ENCODE results near the gene ABCA2. TPM values are rescaled to one million over a fixed set of nuclear protein-coding genes. Genes with fewer than 3 reads are reported as not detected.
A peak's percentile ranks its signal among the peaks of the same experiment; 100 is the strongest.
"Not testable (repeated sequence)": the region's sequence is repeated elsewhere in the genome, so short reads cannot be mapped to it uniquely, and the experiment has no call there.

Gene ABCA2
- polyA plus RNA-seq, 6 donors from 2014 or later = 0.63 to 3.9 (median 1.3) TPM; not detected in 1

DNA sequence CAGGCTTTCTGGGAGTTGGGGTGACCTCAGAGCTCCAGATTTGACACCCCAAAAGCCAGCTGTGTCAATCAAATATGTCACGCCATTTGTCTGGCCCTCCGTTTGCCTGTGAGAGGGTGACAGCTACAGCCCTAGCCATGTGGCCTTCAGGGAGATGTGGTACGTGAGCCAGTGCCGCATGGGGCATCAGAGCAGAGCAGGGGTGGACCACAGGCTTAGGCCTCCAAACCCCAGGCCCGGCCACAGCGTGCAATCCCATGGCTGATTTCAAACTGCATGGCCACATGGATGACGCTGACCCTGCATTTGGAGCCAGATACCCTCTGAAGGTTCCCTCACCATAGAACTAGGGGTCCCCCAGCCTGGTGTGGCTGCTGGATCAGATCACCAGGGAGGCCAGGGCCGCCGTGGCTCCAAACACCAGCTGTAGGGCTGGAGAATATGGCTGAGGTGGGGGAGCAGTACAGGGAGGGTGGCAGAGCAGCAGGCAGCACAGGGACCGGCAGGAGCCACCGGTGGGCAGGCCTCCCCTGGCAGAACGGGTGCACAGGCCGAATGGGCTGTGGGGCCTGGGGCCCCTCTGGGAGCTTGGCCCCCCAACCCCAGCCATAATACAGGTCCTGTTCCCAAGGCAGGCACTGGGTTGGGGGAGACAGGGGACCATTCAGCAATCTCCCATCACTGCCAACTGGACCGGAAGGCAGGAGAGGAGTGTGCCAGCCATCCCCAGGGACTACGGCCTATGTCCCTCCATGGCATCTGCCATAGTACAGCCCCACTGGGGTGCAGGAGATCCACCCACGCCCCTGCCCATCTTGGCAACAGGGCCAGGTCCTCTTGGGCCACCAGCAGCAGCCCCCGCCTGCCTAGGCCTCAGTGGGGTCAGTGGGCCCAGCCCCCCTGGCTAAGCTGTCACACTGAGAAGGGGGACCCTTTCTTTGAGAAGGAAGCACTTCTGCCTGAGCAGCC is 40.8 kb upstream of the ABCA2 start:
- Mint-ChIP-seq H3K36me3 (no peaks in the 10 kb centered on the region), H3K4me1 (peaks cover 17 to 24% (median 20%) of the 10 kb centered on the region in 3 donors), H3K27me3 (peaks cover 0 to 10% (median 0%) of the 10 kb centered on the region in 3 donors), H3K27ac (peak overlapping the region in 1 of 6 donors; percentile 20), H3K9me3 (no peaks in the 10 kb centered on the region), H3K4me3 (peak overlapping the region in 6 of 8 donors; percentile 12 to 66 (median 36))
- no peak for ATAC-seq (ENCODE audit: low read depth in 2 of 2)
- DNase-seq = no peak

DNA sequence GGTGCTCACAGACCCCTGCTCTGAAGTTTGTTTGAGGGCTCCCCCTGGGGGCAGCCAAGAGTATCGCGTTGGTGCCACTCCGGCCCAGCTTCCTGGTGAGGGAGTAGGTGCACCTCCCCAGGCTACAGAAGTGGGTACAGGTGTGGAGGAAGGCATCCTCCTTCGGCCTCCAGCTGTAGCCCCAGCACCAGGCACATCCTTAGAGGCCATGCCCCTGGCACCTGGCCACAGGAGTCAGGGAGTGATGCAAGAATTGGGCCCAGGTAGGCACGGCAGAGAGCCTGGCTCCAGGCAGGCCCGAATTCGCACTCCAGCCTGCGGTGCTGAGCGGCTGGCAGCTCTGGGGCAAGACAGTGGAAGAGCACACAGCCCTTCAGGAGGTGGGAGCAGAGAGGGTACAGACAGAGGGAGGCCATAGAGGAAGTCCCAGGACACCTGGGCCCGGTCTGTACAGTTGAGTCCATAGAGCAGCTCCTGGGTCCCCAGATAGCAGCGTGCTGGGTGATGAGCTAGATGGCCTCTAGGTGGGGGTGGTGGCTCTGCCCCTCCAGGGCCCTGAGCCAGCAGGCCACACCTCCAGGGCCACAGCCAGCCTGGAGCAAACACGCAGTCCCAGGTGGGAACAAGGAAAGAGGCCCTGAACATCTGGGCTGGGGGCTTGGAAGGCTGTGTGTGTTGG is 40.0 kb upstream of the ABCA2 start:
- Mint-ChIP-seq H3K36me3 (no peaks in the 10 kb centered on the region), H3K9me3 (no peaks in the 10 kb centered on the region), H3K27ac (peak overlapping the region in 5 of 6 donors; percentile 39 to 94 (median 81)), H3K4me1 (peaks cover 17 to 24% (median 20%) of the 10 kb centered on the region in 3 donors), H3K27me3 (peaks cover 0 to 11% (median 0%) of the 10 kb centered on the region in 3 donors), H3K4me3 (peak overlapping the region in 7 of 8 donors; percentile 12 to 78 (median 70))
- DNase-seq (peak; percentile 87), ATAC-seq (ENCODE audit: low read depth in 2 of 2) (peak; percentile 61 to 67)

DNA sequence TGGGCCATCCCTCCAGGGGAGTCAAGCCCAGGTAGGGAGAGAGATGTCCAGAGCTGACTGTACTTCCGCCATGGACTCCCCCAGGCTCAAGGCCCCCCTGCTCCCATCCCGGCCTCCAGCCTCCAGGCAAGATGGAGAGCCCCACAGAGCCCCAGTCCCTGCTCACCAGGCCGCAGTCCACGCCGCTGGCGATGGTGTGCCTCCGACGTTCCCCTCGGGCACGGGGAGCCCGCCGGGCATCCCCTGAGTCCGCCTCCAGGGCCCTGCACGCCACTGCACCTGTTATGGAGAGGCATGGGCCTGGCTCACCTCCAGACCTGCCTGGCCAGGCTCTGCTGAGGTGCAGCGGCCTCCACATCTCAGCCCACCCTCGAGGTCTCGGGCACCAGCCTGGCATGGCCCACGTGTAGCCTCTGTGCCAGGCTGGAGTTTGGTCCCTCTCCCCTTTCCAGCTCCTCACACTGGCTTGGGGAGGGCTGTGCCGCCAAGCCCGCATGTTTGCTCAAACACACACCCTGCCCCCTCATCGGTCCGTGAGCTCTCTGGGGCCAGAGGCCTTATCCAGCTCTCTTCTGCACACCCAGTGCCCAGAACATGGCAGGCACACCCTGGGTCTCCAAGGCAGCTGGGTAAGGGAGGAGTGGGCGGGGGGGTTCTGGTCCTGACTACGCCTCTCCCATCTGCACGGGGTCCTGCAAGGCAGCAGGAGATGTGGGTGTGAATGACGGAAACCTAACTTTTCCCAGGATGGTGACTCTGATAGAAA is 38.2 kb upstream of the ABCA2 start:
- Mint-ChIP-seq H3K27ac (peak overlapping the region in 1 of 6 donors; percentile 80), H3K36me3 (no peaks in the 10 kb centered on the region), H3K9me3 (no peaks in the 10 kb centered on the region), H3K27me3 (peaks cover 0 to 11% (median 0%) of the 10 kb centered on the region in 3 donors), H3K4me3 (no peak overlapping the region), H3K4me1 (peaks cover 10 to 21% (median 15%) of the 10 kb centered on the region in 3 donors)
- no peak for ATAC-seq (ENCODE audit: low read depth in 2 of 2)
- no peak for DNase-seq

DNA sequence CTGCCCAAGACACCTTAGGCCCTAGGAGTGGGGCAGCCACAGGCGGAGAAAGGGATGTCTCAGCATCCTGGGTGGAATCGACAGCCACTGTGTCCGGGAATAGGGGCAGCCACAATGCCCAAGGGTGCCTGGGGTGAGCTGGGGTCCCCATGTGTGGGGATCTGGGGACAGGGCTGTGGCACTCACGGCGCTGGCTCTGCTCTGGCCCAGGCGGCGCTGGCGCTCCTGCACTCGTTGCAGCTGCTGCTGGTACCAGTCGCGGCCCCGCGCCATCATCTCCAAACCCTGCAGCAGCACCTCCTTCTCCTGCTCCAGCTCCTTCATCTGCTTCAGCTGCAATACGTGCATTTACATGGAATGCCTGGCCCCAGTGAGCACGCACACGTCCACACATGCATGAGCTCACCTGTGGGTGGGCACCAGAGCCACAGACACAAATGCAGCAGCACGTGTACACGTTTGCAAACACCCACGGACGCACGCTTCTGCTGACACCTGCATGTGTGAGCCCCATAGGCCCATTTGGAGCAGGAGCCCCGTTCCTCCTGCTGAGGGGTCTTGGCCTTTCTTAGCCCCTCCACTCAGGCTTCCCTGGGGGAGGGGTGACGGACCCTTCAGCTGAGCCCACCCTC is 37.4 kb upstream of the ABCA2 start:
- Mint-ChIP-seq H3K36me3 (no peaks in the 10 kb centered on the region), H3K4me1 (peaks cover 5 to 13% (median 10%) of the 10 kb centered on the region in 3 donors), H3K27me3 (peaks cover 0 to 11% (median 0%) of the 10 kb centered on the region in 3 donors), H3K27ac (no peak overlapping the region), H3K9me3 (no peaks in the 10 kb centered on the region), H3K4me3 (no peak overlapping the region)
- no peak for DNase-seq
- no peak for ATAC-seq (ENCODE audit: low read depth in 2 of 2)

DNA sequence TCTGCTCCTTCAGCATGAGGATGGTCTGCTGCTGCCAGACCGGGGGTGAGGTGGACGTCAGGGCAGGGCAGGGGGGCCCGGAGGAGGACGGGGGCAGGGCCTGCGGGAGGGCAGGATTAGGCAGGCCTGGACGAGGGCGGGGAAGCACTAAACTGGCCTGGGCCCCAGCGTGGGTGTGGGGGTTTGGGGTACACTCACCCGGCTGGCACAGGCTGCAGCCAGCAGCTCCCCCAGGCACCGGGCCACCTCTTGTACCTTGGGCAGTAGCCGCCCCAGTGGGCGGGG is 36.8 kb upstream of the ABCA2 start:
- H3K4me1 Mint-ChIP-seq = peaks cover 5 to 12% (median 10%) of the 10 kb centered on the region in 3 donors
- no peak overlapping the region for H3K27ac Mint-ChIP-seq
- no peak for ATAC-seq (ENCODE audit: low read depth in 2 of 2)
- no peak for DNase-seq
- peaks cover 0 to 11% (median 0%) of the 10 kb centered on the region in 3 donors for H3K27me3 Mint-ChIP-seq
- no peaks in the 10 kb centered on the region for H3K36me3 Mint-ChIP-seq
- H3K4me3 Mint-ChIP-seq = no peak overlapping the region
- no peaks in the 10 kb centered on the region for H3K9me3 Mint-ChIP-seq

DNA sequence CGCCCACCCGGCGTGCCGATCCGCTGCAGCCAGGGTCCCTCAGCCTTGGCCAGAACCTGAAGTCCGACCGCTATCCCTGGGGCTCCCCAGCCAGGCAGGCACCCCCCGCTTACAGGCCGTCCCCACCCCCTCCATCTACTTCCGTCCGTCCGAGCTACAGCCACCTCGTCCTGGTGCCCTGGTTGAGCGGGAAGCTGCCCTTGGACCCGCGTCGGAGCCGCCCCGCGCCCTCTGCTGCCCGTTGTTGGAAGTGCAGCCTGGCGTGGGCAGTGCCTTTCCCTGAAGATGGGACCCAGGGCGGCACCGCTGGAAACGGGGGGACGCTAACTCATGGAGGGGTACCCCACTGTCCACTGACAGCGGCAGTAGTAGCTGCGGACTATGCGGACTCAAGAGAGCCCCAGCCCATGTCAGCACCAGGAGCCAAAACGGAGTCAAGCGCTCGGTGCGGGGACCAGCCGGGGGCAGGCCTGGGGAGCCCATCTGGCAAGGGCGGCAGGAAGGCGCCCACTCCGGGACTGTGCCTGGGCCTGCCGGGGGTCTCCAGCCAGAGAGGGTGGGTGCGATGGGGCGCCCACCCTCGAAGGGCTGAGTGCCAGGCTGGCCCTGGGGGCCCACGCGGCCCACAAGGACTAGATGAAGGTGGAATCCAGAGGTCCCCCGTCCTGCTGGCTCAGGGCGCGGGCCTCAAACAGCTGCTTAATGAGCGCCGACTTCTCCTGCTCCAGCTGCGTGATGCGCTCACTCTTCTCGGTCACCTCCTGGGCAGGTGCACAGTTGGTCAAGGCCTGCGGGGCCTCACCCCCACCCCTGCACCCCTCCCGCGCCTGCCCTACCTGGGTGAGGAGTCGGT is 36.2 kb upstream of the ABCA2 start:
- Mint-ChIP-seq H3K27ac (no peak overlapping the region), H3K27me3 (peaks cover 0 to 11% (median 0%) of the 10 kb centered on the region in 3 donors), H3K4me3 (no peak overlapping the region), H3K36me3 (no peaks in the 10 kb centered on the region), H3K4me1 (peaks cover 5 to 12% (median 10%) of the 10 kb centered on the region in 3 donors), H3K9me3 (no peaks in the 10 kb centered on the region)
- no peak for ATAC-seq (ENCODE audit: low read depth in 2 of 2)
- peak; percentile 36 for DNase-seq

DNA sequence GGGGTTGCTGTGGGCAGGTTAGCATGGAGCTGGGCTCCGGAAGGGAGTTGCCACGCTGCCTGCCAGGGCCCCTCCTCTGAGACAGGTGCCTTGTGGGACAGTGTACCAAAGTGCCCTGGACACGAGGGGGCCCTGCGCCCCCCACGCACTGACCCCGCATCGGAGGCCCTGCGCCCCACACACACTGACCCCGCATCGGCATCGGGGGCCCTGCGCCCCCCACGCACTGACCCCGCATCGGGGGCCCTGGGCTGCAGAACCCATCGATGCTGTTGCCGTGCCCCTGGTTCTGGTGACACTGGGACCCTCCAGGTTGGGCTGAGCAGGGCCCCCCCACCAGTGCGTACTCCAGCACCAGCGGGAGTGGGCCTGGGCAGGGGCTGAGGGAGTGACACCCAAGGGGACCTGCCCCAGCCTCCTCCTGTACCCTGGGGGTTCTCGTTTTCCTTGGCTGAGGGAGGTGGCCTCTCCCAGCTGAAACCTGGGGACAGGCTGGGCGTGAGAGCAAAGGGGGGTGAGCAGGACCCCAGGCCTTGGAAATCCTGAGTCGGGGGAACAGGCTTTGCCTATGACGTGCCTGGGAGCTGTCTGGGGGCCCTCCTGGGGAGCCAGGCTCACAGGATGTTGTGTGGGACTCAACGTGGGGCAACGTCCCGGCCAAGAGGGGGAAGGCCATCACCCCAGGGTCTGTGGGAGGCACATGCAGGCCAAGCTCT is 35.4 kb upstream of the ABCA2 start:
- DNase-seq (no peak), ATAC-seq (ENCODE audit: low read depth in 2 of 2) (no peak)
- Mint-ChIP-seq H3K4me1 (peaks cover 5 to 12% (median 10%) of the 10 kb centered on the region in 3 donors), H3K27ac (no peak overlapping the region), H3K36me3 (no peaks in the 10 kb centered on the region), H3K27me3 (peaks cover 0 to 11% (median 0%) of the 10 kb centered on the region in 3 donors), H3K4me3 (no peak overlapping the region), H3K9me3 (no peaks in the 10 kb centered on the region)

DNA sequence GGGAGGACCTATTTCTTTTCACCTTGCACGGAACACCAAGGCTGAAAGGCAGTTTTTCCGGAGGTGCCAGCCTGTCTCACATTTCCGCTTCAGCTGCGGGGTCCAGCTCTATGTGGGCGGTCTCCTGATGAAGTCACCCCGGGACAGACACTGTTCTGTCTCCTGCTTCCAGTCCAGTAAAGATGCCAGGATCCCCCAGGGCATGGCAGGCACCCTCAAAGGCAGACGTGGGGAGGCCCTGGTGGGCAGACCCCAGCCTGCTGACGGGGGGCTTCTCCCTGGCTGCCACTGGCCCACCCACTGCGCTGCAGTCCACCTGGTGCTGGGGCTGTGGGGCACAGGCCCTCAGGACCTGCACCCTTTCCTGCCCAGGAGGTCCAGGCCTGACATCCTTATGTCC is 34.8 kb upstream of the ABCA2 start:
- H3K36me3 Mint-ChIP-seq; ATAC-seq (ENCODE audit: low read depth in 2 of 2); H3K4me3 Mint-ChIP-seq; H3K9me3 Mint-ChIP-seq; H3K4me1 Mint-ChIP-seq; H3K27me3 Mint-ChIP-seq; DNase-seq: not testable (repeated sequence)
- H3K27ac Mint-ChIP-seq = peak overlapping the region in 1 of 6 donors; percentile 50

DNA sequence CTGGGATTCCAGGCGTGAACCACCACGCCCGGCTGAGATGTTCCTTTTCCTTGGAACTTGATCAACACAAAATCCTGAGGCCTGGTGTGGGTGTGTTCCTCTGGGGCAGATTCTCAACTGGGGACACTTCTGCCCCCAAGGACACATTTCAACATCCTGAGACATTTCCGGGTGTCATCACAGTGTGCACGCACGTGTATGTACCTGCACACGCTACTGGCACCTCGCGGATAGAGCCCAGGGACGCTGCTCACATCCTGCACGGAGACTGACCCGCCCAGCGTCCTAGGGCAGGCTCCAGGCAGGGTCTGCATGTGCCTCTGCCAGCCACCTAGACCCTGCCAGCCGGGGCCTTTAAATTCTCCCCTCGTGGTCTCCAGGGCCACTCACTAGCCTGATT is 34.3 kb upstream of the ABCA2 start:
- peaks cover 0 to 6% (median 0%) of the 10 kb centered on the region in 3 donors for H3K27me3 Mint-ChIP-seq
- H3K9me3 Mint-ChIP-seq = no peaks in the 10 kb centered on the region
- H3K27ac Mint-ChIP-seq = peak overlapping the region in 1 of 6 donors; percentile 50
- ATAC-seq (ENCODE audit: low read depth in 2 of 2) (no peak), DNase-seq (no peak)
- no peak overlapping the region for H3K4me3 Mint-ChIP-seq
- peaks cover 0 to 5% (median 4%) of the 10 kb centered on the region in 3 donors for H3K4me1 Mint-ChIP-seq
- no peaks in the 10 kb centered on the region for H3K36me3 Mint-ChIP-seq

DNA sequence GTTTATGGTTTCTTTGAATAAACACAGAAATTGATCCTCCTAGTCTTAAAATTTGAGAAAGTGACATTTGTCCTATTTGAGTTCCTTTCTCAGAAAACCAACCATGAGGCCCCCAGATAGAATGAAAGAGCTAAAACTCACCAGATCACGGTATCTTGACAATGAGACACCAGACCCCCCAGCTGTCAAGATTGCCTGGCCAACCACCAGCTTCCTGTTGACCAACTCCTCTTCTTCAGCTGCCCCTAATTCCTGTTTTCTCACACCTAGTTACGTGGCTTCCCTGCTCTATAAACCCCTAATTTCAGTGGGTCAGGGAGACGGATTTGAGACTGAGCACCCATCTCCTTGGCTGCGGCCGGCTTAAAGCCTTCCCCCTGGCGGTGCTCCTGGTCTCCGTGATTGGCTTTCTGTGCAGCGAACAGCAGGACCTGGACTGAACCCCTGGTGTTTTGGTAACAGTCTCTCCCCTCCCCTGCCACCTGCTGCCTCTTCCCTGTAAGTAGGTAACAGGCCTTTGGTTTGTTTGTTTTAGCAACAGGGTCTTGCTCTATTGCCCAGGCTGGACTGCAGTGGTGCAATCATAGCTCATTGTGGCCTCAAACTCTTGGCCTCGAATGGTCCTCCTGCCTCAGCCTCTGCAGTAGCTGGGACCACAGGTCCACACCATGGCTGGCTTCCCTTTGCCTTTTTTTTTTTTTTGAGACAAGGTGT is 30.6 kb upstream of the ABCA2 start:
- no peaks in the 10 kb centered on the region for H3K27me3 Mint-ChIP-seq
- no peaks in the 10 kb centered on the region for H3K9me3 Mint-ChIP-seq
- ATAC-seq (ENCODE audit: low read depth in 2 of 2) (no peak), DNase-seq (no peak)
- H3K4me1 Mint-ChIP-seq = no peaks in the 10 kb centered on the region
- H3K36me3 Mint-ChIP-seq = no peaks in the 10 kb centered on the region
- peak overlapping the region in 1 of 6 donors; percentile 44 for H3K27ac Mint-ChIP-seq
- no peak overlapping the region for H3K4me3 Mint-ChIP-seq

DNA sequence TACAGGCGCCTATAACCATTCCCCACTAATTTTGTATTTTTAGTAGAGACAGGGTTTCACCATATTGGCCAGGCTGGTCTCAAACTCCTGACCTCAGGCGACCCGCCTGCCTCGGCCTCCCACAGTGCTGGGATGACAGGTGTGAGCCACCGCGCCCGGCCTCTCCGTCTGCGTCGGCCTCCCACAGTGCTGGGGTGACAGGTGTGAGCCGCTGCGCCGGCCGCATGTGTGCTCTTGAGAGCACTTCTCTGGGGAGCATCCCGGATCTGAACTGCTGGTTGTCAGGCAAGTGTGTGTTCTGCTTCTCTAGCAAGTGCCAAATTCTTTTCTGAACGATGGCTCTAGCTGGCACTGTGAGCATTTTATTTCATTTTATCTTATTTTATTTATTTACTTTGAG is 29.5 kb upstream of the ABCA2 start:
- no peak overlapping the region for H3K4me3 Mint-ChIP-seq
- no peak for ATAC-seq (ENCODE audit: low read depth in 2 of 2)
- H3K27ac Mint-ChIP-seq = peak overlapping the region in 1 of 6 donors; percentile 13
- no peaks in the 10 kb centered on the region for H3K4me1 Mint-ChIP-seq
- DNase-seq = no peak
- H3K36me3 Mint-ChIP-seq = no peaks in the 10 kb centered on the region
- no peaks in the 10 kb centered on the region for H3K9me3 Mint-ChIP-seq
- peaks cover 0 to 4% (median 0%) of the 10 kb centered on the region in 3 donors for H3K27me3 Mint-ChIP-seq

Data from naive B cell (primary cell).